Measurements from ENCODE around the gene ABCC11.

- TF ChIP-seq CTCF (IDR thresholded peaks at IDR 0.05; ENCODE audit: low read depth, low read length) (no peak), EZH2phosphoT487 (IDR thresholded peaks at IDR 0.05; ENCODE audit: low read depth) (no peak)
Observed at GRCh38 chr16:48269011-48269410, 21.7 kb upstream of the ABCC11 start.

All from OCI-LY3 (cell line).